C4-2B (cell line): ENCODE results near the gene TMEM204.

Experiments
- ZFX ChIP-seq: fragments of 450-650 bp; IDR thresholded peaks from 2 replicates; pipeline ENCODE4 v1.6.1; 2017
- TF ChIP-seq, protein P1 (sequence below): fragments of 450-650 bp; conservative IDR thresholded peaks from 2 replicates; pipeline ENCODE4 v1.5.1; 2017; ENCODE audit warnings: mild to moderate bottlenecking

DNA sequence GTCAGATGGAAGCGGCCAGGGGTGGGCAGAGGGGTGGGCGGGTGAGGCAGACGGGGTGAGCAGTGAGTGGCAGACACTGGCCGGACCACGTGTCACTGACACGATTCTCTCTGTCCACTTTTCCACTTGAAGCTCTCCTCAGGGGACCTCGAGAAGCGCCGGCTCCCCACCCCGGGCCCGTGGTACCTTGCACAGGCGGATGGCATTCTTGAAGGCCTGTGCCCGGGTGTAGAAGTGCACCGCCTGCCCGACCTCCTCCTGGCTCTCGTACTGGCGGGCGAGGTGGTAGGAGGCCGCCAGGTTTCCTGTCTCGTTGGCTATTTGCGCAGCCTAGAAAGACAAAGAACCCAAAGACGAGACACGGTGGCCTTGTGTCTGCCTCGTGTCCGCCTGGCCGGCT lies 9.1 kb upstream of the TMEM204 start:
- TF ChIP-seq, protein P1, sequence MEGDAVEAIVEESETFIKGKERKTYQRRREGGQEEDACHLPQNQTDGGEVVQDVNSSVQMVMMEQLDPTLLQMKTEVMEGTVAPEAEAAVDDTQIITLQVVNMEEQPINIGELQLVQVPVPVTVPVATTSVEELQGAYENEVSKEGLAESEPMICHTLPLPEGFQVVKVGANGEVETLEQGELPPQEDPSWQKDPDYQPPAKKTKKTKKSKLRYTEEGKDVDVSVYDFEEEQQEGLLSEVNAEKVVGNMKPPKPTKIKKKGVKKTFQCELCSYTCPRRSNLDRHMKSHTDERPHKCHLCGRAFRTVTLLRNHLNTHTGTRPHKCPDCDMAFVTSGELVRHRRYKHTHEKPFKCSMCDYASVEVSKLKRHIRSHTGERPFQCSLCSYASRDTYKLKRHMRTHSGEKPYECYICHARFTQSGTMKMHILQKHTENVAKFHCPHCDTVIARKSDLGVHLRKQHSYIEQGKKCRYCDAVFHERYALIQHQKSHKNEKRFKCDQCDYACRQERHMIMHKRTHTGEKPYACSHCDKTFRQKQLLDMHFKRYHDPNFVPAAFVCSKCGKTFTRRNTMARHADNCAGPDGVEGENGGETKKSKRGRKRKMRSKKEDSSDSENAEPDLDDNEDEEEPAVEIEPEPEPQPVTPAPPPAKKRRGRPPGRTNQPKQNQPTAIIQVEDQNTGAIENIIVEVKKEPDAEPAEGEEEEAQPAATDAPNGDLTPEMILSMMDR: no peak
- no peak for TF ChIP-seq ZFX
